Upper lobe of left lung (tissue), 6 donors: ENCODE measurements around the gene NAPB. TPM values are rescaled to one million over a fixed set of nuclear protein-coding genes. Genes with fewer than 3 reads are reported as not detected.

Source experiments
- ATAC-seq, 2 donors: fragments of 200-7000 bp; cut with Tn5 transposase; one replicate each; pipeline ENCODE4 v1.9.1; 2022; ENCODE audit warnings: mild to moderate bottlenecking in 2 of 2, moderate library complexity in 2 of 2; ENCODE audit not compliant: low FRiP score in 2 of 2
- DNase-seq, 2 donors: peaks; one replicate each; pipeline ENCODE4 v3.0.0-alpha.2; 2019 to 2020
- H3K27ac ChIP-seq, 4 donors: fragments of 200-600 bp; sonication (generic); one replicate each; pipeline ENCODE4 v1.5.1; 2016 to 2019
- H3K27me3 ChIP-seq, 4 donors: fragments of 200-600 bp; sonication (generic); one replicate each; pipeline ENCODE4 v1.5.1; 2017 to 2019
- H3K36me3 ChIP-seq, 4 donors: fragments of 200-600 bp; sonication (generic); one replicate each; pipeline ENCODE4 v1.5.1; 2016 to 2019
- H3K4me1 ChIP-seq, 4 donors: fragments of 200-600 bp; sonication (generic); one replicate each; pipeline ENCODE4 v1.5.1; 2018 to 2019
- H3K4me3 ChIP-seq, 4 donors: fragments of 200-600 bp; sonication (generic); one replicate each; pipeline ENCODE4 v1.5.1; 2017 to 2019; ENCODE audit warnings: mild to moderate bottlenecking in 2 of 4, moderate library complexity in 1 of 4
- H3K9me3 ChIP-seq, 4 donors: fragments of 200-600 bp; sonication (generic); one replicate each; pipeline ENCODE4 v1.5.1; 2018 to 2019
- EP300 ChIP-seq, 4 donors: sonication (generic); formaldehyde crosslinking; IDR thresholded peaks; one replicate each; pipeline ENCODE4 v1.5.1; 2017; ENCODE audit warnings: antibody characterized with exemption in 4 of 4, control low read depth in 2 of 4
- POLR2A ChIP-seq, 4 donors: fragments of 450-650 bp; IDR thresholded peaks; one replicate each; pipeline ENCODE4 v1.5.1; 2016 to 2017; ENCODE audit warnings: antibody characterized with exemption in 4 of 4, mild to moderate bottlenecking in 2 of 4
- POLR2AphosphoS5 ChIP-seq, 2 donors: sonication (generic); formaldehyde crosslinking; IDR thresholded peaks; one replicate each; pipeline ENCODE4 v1.5.1; 2017; ENCODE audit warnings: antibody characterized with exemption in 2 of 2
- WGBS, 2 donors: methylation state at CpG; one replicate each; pipeline ENCODE4 v1.1.5; 2017 to 2018; 5-methylcytosine and 5-hydroxymethylcytosine counted together
- total RNA-seq, 6 donors: library from RNA; depleted of rRNA in 4 of 6; stranded (reverse); fragments of >200 nt in 4 of 6; gene quantifications; one replicate each; pipeline versions ENCODE4 v1.1.0 to v1.2.1, GENCODE V29; 2016 to 2021
- TF ChIP-seq, protein P1 (sequence below), 6 experiments: fragments of 450-650 bp in 4 of 6; fragments of 200-600 bp in 2 of 6; sonication (generic) in 2 of 6; IDR thresholded peaks; one replicate each; pipeline ENCODE4 v1.5.1; 2016 to 2019; ENCODE audit warnings: antibody characterized with exemption in 6 of 6
- donor health status: DM: no; HTN: no; CAD: no; lungs with moderate emphysema.
- donor health status: DM: no; HTN: yes; CAD: no; lungs with severe emphysema.

Gene NAPB
- total RNA-seq, 6 donors from 2014 or later: 9.7 to 27.7 (median 11.1) TPM

- H3K36me3 ChIP-seq: no peaks in the 10 kb centered on the region
- ATAC-seq (no peak), DNase-seq (no peak)
- H3K27ac ChIP-seq: no peak overlapping the region
- no peaks in the 10 kb centered on the region for H3K9me3 ChIP-seq
- no peaks in the 10 kb centered on the region for H3K27me3 ChIP-seq
- WGBS, 2 donors: 83 to 97% methylated on average over 3 of the region's 3 CpGs
- no peak overlapping the region for H3K4me3 ChIP-seq
- TF ChIP-seq EP300 (IDR thresholded peaks at IDR 0.05) (no peak), POLR2A (IDR thresholded peaks at IDR 0.05) (no peak), POLR2AphosphoS5 (IDR thresholded peaks at IDR 0.05) (no peak)
- TF ChIP-seq, protein P1, sequence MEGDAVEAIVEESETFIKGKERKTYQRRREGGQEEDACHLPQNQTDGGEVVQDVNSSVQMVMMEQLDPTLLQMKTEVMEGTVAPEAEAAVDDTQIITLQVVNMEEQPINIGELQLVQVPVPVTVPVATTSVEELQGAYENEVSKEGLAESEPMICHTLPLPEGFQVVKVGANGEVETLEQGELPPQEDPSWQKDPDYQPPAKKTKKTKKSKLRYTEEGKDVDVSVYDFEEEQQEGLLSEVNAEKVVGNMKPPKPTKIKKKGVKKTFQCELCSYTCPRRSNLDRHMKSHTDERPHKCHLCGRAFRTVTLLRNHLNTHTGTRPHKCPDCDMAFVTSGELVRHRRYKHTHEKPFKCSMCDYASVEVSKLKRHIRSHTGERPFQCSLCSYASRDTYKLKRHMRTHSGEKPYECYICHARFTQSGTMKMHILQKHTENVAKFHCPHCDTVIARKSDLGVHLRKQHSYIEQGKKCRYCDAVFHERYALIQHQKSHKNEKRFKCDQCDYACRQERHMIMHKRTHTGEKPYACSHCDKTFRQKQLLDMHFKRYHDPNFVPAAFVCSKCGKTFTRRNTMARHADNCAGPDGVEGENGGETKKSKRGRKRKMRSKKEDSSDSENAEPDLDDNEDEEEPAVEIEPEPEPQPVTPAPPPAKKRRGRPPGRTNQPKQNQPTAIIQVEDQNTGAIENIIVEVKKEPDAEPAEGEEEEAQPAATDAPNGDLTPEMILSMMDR (IDR thresholded peaks at IDR 0.05): no peak
- peaks cover 0 to 17% (median 8%) of the 10 kb centered on the region in 4 donors for H3K4me1 ChIP-seq
Measured at GRCh38 chr20:23413862-23414422, 7.3 kb downstream of the NAPB start.

- Histone ChIP-seq H3K4me1 (peaks cover 0 to 16% (median 7%) of the 10 kb centered on the region in 4 donors), H3K27ac (no peak overlapping the region), H3K36me3 (no peaks in the 10 kb centered on the region), H3K4me3 (no peak overlapping the region), H3K9me3 (no peaks in the 10 kb centered on the region), H3K27me3 (no peaks in the 10 kb centered on the region)
- WGBS, 2 donors: 44 to 57% methylated on average over 1 of the region's 1 CpG
- ATAC-seq: no peak
- TF ChIP-seq EP300 (IDR thresholded peaks at IDR 0.05) (no peak), POLR2A (IDR thresholded peaks at IDR 0.05) (no peak), POLR2AphosphoS5 (IDR thresholded peaks at IDR 0.05) (no peak)
- TF ChIP-seq, protein P1 (IDR thresholded peaks at IDR 0.05): no peak
- no peak for DNase-seq
Measured at GRCh38 chr20:23412026-23412425, 9.3 kb downstream of the NAPB start.

- DNase-seq (no peak), ATAC-seq (no peak)
- 87 to 88% methylated on average over 3 of the region's 3 CpGs for WGBS, 2 donors
- no peak overlapping the region for H3K4me3 ChIP-seq
- TF ChIP-seq POLR2A (IDR thresholded peaks at IDR 0.05) (no peak), POLR2AphosphoS5 (IDR thresholded peaks at IDR 0.05) (no peak), EP300 (IDR thresholded peaks at IDR 0.05) (no peak)
- TF ChIP-seq, protein P1 (IDR thresholded peaks at IDR 0.05): no peak
- peaks cover 0 to 14% (median 7%) of the 10 kb centered on the region in 4 donors for H3K4me1 ChIP-seq
- H3K27ac ChIP-seq: no peak overlapping the region
- no peaks in the 10 kb centered on the region for H3K27me3 ChIP-seq
- no peaks in the 10 kb centered on the region for H3K36me3 ChIP-seq
- H3K9me3 ChIP-seq: no peaks in the 10 kb centered on the region
Measured at GRCh38 chr20:23410916-23411695, 10.2 kb downstream of the NAPB start.

DNA sequence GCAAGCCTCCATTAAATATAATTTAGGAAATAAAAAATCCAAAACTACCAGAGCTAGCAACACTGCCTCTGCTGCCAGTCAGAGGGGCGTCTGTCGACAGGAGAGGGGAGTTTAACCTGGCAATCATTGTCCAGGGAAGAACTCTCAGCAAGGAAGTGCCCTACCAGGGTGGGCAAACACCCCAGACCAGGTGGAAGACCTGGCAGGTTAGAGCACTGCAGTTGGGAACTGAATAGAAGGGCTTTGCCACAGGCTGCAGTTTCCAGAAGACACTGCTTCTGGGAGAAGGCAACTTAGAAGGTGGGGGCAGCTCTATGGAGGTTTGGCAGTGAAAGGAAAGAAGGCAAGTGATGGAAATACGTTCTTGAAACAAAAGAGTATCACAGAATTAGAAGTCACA, 11.5 kb downstream of the NAPB start:
- Histone ChIP-seq H3K4me3 (no peak overlapping the region), H3K27ac (no peak overlapping the region), H3K4me1 (peaks cover 0 to 7% (median 6%) of the 10 kb centered on the region in 4 donors), H3K36me3 (no peaks in the 10 kb centered on the region), H3K9me3 (no peaks in the 10 kb centered on the region), H3K27me3 (no peaks in the 10 kb centered on the region)
- TF ChIP-seq, protein P1 (IDR thresholded peaks at IDR 0.05): no peak
- TF ChIP-seq EP300 (IDR thresholded peaks at IDR 0.05) (no peak), POLR2A (IDR thresholded peaks at IDR 0.05) (no peak), POLR2AphosphoS5 (IDR thresholded peaks at IDR 0.05) (no peak)
- DNase-seq (no peak), ATAC-seq (no peak)
- WGBS, 2 donors: 84 to 92% methylated on average over 3 of the region's 3 CpGs
